Heart right ventricle (tissue), 16 donors: ENCODE results near the gene DLX6. TPM values are rescaled to one million over a fixed set of nuclear protein-coding genes. Genes with fewer than 3 reads are reported as not detected.

Experiments
- ATAC-seq, 8 donors: fragments of 200-7000 bp; cut with Tn5 transposase; one replicate each; pipeline ENCODE4 v1.9.1; 2020; ENCODE audit warnings: mild to moderate bottlenecking in 8 of 8, moderate library complexity in 8 of 8, moderate number of reproducible peaks in 1 of 8
- DNase-seq, 2 donors: peaks; one replicate each; pipeline ENCODE4 v3.0.0-alpha.2; 2020
- H3K27ac ChIP-seq, 10 donors: fragments of 200-600 bp; sonication (generic) in 2 of 10; one replicate each; pipeline versions ENCODE4 v1.5.0 to v1.8.0; 2020 to 2022; ENCODE audit warnings: mild to moderate bottlenecking in 3 of 10
- H3K27me3 ChIP-seq, 7 donors: fragments of 200-600 bp; one replicate each; pipeline ENCODE4 v1.8.0; 2021 to 2022; ENCODE audit warnings: mild to moderate bottlenecking in 2 of 7
- H3K36me3 ChIP-seq, 9 donors: fragments of 200-600 bp; sonication (generic) in 1 of 9; one replicate each; pipeline versions ENCODE4 v1.5.0 to v1.8.0; 2020 to 2022; ENCODE audit warnings: mild to moderate bottlenecking in 2 of 9
- H3K4me1 ChIP-seq, 9 donors: fragments of 200-600 bp; sonication (generic) in 1 of 9; one replicate each; pipeline versions ENCODE4 v1.5.0 to v1.8.0; 2020 to 2022; ENCODE audit warnings: mild to moderate bottlenecking in 4 of 9
- H3K4me3 ChIP-seq, 10 donors: fragments of 200-600 bp; sonication (generic) in 2 of 10; one replicate each; pipeline versions ENCODE4 v1.5.0 to v1.8.0; 2020 to 2022; ENCODE audit warnings: mild to moderate bottlenecking in 7 of 10, moderate library complexity in 2 of 10
- H3K9me3 ChIP-seq, 11 donors: fragments of 200-600 bp in 10 of 11; sonication (generic) in 2 of 11; one replicate each; pipeline versions ENCODE4 v1.5.0 to v1.8.0; 2013 to 2022; ENCODE audit warnings: mild to moderate bottlenecking in 2 of 11, control low read depth in 1 of 11, moderate library complexity in 1 of 11
- WGBS, 2 donors: extraction: QIAGEN DNeasy Blood & Tissue Kit; methylation state at CpG; one replicate each; pipeline ENCODE4 v1.1.7; 2013; ENCODE audit warnings: inconsistent platforms in 1 of 2; 5-methylcytosine and 5-hydroxymethylcytosine counted together
- intact Hi-C, 10 donors: fragments of 100-400 bp; cut with DNase I; formaldehyde crosslinking; loops; one replicate each; pipeline versions ENCODE4 v1.11.1 to v1.14.2; 2022
- polyA plus RNA-seq, 2 donors: library from polyadenylated mRNA; stranded (reverse); fragments of 200-250 nt; gene quantifications; one replicate each; pipeline ENCODE4 v1.2.3, GENCODE V29; 2013
- total RNA-seq, 10 donors: library from RNA; stranded (reverse); fragmentation: NEBNext Ultra II Directional in 3 of 10; extraction: Animal tissue kit (Norgen Biotek cat#: 25700) in 3 of 10; gene quantifications; one replicate each; pipeline versions ENCODE4 v1.2.1 to v1.2.4, GENCODE V29; 2021 to 2023
- TF ChIP-seq, protein P1 (sequence below), 9 donors: fragments of 200-600 bp; sonication (generic) in 2 of 9; IDR thresholded peaks; one replicate each; pipeline versions ENCODE4 v1.5.0 to v1.8.0; 2021 to 2022; ENCODE audit warnings: antibody characterized with exemption in 9 of 9, mild to moderate bottlenecking in 5 of 9, moderate library complexity in 1 of 9
- donor health status: Arrhythmogenic right ventricular cardiomyopathy.
- donor health status: ischemic (EF 13 %, LVEDD 7.1; RV severe dilation, severe dysfunction).
- donor health status: healthy with polysubstance abuse.
- donor health status: DM: no; HTN: yes; CAD: no.
- donor health status: DM: no; HTN: no; CAD: no.
- donor health status: ischemic (EF 25% LVEDD 6.9; RV normal size, moderate dysfunction).
- donor health status: ischemic (EF 25% LVEDD 5.7; RV mildly dilated, moderate dysfunction).
- donor health status: healthy.
- donor health status: DM: yes; HTN: yes; CAD: no.
- donor health status: Ischemic cardiomyopathy.
- donor health status: ischemic (EF 35%, LVEDD 5.7; RV mildly dilated, moderate dysfunction).
- donor health status: nonischemic (EF 11% LVEDD 7.7; RV severe dilation, severe dysfunction).
- donor health status: DM: yes; HTN: yes; CAD: no.
- donor health status: PGD.
- donor health status: ischemic (EF 29% LVEDD 5.4; RV normal size, mild dysfunction).
- donor health status: nonischemic (EF 23%, LVEDD 6.1; RV moderate dilation, normal function).

DLX6 gene
- total and polyA plus RNA-seq, 12 donors, result not detected

DNA sequence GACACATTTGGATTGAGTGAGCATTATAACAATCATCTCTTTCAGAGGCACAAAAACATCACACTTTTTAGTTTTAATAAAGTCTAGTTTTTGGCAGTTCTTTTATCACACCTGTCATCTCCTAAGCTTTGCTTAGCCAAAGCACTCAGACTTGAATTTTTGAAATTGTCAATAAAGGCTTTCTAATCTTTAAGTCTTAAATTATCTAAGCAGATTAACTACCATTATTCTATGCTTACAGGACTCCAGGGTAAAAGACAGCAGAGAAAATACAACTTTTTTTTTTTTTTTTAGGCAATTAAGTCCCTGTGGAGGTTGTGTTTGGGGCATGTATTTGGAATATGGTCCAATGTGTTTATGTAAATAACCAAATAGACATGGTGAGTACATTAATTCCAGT lies 17.6 kb upstream of the DLX6 start:
- intact Hi-C loops, result loop anchor here in 1 of 10 donors (5.0 kb wide), 1 partner anchor 1085 kb away; no protein-coding TSS in a partner anchor
- Histone ChIP-seq H3K36me3 (no peaks in the 10 kb centered on the region), H3K27ac (no peak overlapping the region), H3K9me3 (no peaks in the 10 kb centered on the region), H3K4me1 (peaks cover 0 to 6% (median 0%) of the 10 kb centered on the region in 9 donors), H3K27me3 (peaks cover 6 to 95% (median 86%) of the 10 kb centered on the region in 7 donors), H3K4me3 (no peak overlapping the region)
- no peak for DNase-seq
- ATAC-seq, result no peak
- TF ChIP-seq, protein P1, sequence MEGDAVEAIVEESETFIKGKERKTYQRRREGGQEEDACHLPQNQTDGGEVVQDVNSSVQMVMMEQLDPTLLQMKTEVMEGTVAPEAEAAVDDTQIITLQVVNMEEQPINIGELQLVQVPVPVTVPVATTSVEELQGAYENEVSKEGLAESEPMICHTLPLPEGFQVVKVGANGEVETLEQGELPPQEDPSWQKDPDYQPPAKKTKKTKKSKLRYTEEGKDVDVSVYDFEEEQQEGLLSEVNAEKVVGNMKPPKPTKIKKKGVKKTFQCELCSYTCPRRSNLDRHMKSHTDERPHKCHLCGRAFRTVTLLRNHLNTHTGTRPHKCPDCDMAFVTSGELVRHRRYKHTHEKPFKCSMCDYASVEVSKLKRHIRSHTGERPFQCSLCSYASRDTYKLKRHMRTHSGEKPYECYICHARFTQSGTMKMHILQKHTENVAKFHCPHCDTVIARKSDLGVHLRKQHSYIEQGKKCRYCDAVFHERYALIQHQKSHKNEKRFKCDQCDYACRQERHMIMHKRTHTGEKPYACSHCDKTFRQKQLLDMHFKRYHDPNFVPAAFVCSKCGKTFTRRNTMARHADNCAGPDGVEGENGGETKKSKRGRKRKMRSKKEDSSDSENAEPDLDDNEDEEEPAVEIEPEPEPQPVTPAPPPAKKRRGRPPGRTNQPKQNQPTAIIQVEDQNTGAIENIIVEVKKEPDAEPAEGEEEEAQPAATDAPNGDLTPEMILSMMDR (IDR thresholded peaks at IDR 0.05), result no peak

DNA sequence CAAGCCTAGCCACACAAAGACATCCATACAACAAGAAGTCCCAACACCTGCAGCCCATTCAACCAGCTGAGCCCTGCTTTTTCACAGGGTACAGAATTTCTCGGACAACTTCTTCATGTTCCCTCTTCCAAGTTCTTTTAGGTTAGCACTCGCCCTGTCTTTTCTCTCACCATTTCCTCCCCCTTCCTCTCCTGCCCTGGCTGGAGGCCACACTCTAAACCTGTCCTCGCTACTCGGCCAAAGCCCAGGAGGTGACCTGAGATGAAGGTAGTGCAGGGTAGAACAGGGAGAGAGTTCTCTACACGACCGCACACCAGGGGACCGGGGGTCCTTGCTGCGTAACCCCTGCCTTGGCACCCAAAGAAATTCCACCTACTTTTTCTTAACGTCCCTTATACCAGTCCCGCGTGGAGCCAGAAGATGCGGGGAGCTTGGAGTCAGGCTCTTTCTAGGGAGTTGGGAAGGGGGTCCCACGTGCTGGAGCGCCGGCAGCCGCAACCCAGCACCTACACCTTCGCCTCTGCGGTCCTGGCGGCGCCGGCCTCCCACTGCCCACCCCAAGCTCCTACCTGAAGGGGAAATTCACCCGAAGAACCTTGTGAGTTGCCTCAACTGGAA lies 16.0 kb upstream of the DLX6 start:
- 6 to 9% methylated on average over 22 of the region's 22 CpGs for WGBS, 2 donors
- TF ChIP-seq, protein P1 (IDR thresholded peaks at IDR 0.05), result no peak

DNA sequence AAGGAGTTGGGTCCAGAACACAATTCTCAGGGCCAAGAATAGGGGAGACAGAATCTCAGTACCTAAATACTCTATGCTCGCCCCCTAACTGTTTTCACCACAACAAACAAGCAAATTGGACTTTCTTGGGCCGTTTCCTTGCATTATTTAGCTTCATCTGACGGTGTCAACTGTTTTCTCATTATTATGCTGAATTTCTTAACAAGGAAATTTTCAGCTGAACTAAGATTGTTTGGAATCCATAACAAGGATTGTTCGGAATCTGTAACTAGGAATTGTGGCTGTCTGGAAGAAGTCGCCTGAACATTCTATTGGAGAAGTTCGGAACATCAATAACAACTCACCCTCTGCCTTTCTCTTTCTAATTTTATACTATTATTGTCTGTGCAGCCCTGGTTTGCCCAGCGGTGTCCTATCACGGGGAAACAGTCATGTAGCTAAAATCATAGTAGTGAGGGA lies 15.5 kb upstream of the DLX6 start:
- WGBS, 2 donors, result 6 to 15% methylated on average over 8 of the region's 8 CpGs
- H3K27ac ChIP-seq, result no peak overlapping the region
- H3K9me3 ChIP-seq, result peaks cover 0 to 9% (median 0%) of the 10 kb centered on the region in 11 donors
- peaks cover 0 to 12% (median 0%) of the 10 kb centered on the region in 9 donors for H3K4me1 ChIP-seq
- no peak overlapping the region for H3K4me3 ChIP-seq
- H3K36me3 ChIP-seq, result no peaks in the 10 kb centered on the region
- ATAC-seq, result no peak
- peaks cover 21 to 100% (median 99%) of the 10 kb centered on the region in 7 donors for H3K27me3 ChIP-seq
- TF ChIP-seq, protein P1 (IDR thresholded peaks at IDR 0.05), result no peak
- DNase-seq, result no peak
- intact Hi-C loops, result loop anchor here in 1 of 10 donors (5.0 kb wide), 1 partner anchor 1082 kb away; no protein-coding TSS in a partner anchor

More for the DNA sequence above, 16.0 kb upstream of the DLX6 start:
- Histone ChIP-seq H3K9me3 (peaks cover 0 to 7% (median 0%) of the 10 kb centered on the region in 11 donors), H3K36me3 (no peaks in the 10 kb centered on the region), H3K27me3 (peaks cover 18 to 100% (median 98%) of the 10 kb centered on the region in 7 donors), H3K4me3 (no peak overlapping the region), H3K27ac (no peak overlapping the region), H3K4me1 (peaks cover 0 to 12% (median 0%) of the 10 kb centered on the region in 9 donors)
- intact Hi-C loops, result loop anchor here in 1 of 10 donors (5.0 kb wide), 1 partner anchor 1083 kb away; no protein-coding TSS in a partner anchor
- no peak for ATAC-seq
- DNase-seq, result no peak

DNA sequence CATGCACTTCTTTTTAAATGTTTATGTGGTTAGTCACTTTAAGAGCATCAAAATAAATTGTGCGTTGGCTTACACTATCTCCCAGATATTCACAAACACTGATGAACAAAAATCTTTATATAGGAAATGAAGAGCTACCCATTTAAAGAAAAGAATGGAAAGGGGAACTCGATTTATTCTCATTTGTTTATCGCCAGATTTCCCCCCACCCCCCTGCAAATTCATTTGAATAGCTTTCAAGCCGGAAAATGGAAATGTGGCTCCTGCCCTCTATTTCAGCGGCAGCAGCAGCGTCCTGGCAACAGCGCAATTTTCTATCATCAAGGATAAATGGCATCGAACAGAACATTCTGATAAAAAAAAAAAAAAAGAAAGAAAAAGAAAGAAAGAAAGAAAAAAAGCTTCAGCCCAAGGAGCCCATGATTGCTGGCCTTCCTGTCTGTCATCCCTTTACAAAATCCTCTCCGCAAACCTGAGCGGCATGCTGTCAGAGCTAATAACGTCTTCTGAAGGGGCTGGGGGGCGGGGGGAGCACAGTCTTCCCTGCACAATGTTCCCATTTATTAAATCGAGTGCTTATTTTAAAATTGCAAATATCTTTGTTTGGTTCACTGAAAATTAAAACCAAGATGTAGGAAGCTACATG lies 13.7 kb upstream of the DLX6 start:
- Histone ChIP-seq H3K27ac (no peak overlapping the region), H3K9me3 (peaks cover 0 to 9% (median 0%) of the 10 kb centered on the region in 11 donors), H3K36me3 (no peaks in the 10 kb centered on the region), H3K4me1 (peaks cover 0 to 12% (median 0%) of the 10 kb centered on the region in 9 donors), H3K27me3 (peaks cover 28 to 100% (median 100%) of the 10 kb centered on the region in 7 donors), H3K4me3 (no peak overlapping the region)
- TF ChIP-seq, protein P1 (IDR thresholded peaks at IDR 0.05), result no peak
- ATAC-seq (no peak), DNase-seq (no peak)
- intact Hi-C loops, result no loop called here
- 5 to 6% methylated on average over 13 of the region's 13 CpGs for WGBS, 2 donors
